Astrocyte (in vitro differentiated cells and primary cell): ENCODE data around the gene CLTRN.

Experiments
- EZH2 ChIP-seq: IDR thresholded peaks from 2 replicates; pipeline ENCODE4 v1.6.1; 2012; ENCODE audit warnings: mild to moderate bottlenecking, low read length, inconsistent platforms; ENCODE audit not compliant: insufficient read depth
- TF ChIP-seq, protein P1 (sequence below): IDR thresholded peaks from 2 replicates; pipeline ENCODE4 v1.5.1; 2011; ENCODE audit warnings: low read depth, mild to moderate bottlenecking, inconsistent platforms, low read length, moderate library complexity; ENCODE audit not compliant: insufficient read depth

DNA sequence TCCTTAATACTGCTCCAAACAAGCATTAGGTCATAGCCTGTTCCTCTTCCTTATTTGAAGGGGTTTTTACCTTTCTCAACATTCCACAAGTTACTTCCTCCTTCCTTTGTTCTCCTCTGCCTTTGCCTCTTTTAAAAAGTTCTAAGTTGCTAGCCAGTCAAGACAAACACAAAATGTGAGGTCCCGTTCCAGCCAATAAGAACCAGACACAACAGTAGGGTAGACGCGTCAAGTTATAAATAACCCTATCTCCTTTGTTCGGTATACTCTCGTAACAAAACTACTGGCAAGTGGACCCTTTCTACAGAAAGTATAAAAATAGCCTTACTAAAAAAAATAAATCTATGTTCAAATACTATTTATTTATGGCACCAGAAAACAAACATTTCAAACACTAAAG lies 57.5 kb downstream of the CLTRN start:
- TF ChIP-seq, protein P1, sequence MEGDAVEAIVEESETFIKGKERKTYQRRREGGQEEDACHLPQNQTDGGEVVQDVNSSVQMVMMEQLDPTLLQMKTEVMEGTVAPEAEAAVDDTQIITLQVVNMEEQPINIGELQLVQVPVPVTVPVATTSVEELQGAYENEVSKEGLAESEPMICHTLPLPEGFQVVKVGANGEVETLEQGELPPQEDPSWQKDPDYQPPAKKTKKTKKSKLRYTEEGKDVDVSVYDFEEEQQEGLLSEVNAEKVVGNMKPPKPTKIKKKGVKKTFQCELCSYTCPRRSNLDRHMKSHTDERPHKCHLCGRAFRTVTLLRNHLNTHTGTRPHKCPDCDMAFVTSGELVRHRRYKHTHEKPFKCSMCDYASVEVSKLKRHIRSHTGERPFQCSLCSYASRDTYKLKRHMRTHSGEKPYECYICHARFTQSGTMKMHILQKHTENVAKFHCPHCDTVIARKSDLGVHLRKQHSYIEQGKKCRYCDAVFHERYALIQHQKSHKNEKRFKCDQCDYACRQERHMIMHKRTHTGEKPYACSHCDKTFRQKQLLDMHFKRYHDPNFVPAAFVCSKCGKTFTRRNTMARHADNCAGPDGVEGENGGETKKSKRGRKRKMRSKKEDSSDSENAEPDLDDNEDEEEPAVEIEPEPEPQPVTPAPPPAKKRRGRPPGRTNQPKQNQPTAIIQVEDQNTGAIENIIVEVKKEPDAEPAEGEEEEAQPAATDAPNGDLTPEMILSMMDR: no peak
- no peak for TF ChIP-seq EZH2
